ENCODE results near the gene GRAMD1B. TPM values are rescaled to one million over a fixed set of nuclear protein-coding genes. Genes with fewer than 3 reads are reported as not detected.

GRAMD1B gene
- total RNA-seq, 4 donors from 2014 or later = 2.2 to 4.0 (median 3.5) TPM

DNA sequence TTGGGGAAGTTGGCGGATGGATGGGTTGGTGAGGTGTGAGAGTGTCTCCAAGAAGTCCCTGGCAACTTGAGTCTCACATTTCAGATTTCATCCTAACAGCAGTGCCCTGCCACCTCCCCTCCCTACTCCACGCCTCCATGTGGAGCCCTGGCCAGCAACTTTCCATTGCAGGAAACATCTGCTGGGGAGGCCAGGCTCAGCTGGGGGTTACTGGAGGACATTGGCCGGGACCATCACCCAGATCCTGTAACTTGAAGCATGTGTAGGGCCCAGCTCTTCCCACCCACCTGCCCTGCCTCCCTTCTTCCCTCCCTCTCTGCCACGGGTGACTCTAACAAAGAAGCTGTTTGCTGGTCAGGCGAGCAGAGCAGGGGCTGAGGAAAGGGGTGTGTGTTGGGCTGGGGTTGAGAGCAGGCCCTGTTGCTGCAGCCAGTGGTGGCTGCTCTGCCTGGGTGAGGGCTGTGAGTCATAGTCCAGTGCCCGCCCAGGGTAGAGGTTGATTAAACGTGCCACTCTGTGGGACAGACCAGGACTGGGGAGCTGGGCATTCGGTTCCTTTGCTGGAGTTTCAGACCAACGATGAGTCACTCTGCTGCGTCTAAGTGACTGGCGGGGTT lies 160.3 kb downstream of the GRAMD1B start:
- Histone ChIP-seq H3K4me3 (no peak overlapping the region), H3K27me3 (no peaks in the 10 kb centered on the region), H3K4me1 (peaks cover 0 to 10% (median 9%) of the 10 kb centered on the region in 4 donors), H3K36me3 (peaks cover 0 to 14% (median 0%) of the 10 kb centered on the region in 4 donors), H3K9me3 (no peaks in the 10 kb centered on the region), H3K27ac (replicated peaks in 1 of 4) (no peak overlapping the region)
- TF ChIP-seq POLR2A (IDR thresholded peaks at IDR 0.05; ENCODE audit: low read depth) = no peak
- WGBS = 69% methylated on average over 10 of the region's 11 CpGs
- intact Hi-C loops (cut with DNase I) = no loop called here
- DNase-seq (ENCODE audit: extremely low spot score) = no peak

DNA sequence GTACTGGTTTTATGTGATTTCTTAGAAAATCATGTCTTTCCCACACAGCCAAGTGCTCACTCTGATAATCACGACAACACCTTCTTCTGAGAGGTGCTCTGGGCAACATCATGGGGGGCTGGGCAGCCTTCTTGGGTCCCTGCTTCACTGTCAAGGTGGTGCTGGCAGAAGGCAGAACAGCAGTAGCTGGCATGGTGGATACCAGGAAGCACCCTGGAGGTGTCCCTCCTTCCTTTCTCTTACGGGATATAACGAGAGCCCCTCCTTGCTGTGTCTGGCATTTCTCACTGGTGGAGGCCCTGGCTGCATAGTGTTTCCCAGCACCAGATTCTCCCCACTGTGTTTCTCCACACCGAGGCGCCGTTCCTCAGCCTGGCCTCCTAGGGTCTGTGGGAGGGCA lies 163.5 kb downstream of the GRAMD1B start:
- Histone ChIP-seq H3K27ac (replicated peaks in 1 of 4) (no peak overlapping the region), H3K9me3 (no peaks in the 10 kb centered on the region), H3K4me3 (no peak overlapping the region), H3K4me1 (peaks cover 0 to 10% (median 9%) of the 10 kb centered on the region in 4 donors), H3K27me3 (no peaks in the 10 kb centered on the region), H3K36me3 (peaks cover 0 to 15% (median 0%) of the 10 kb centered on the region in 4 donors)
- intact Hi-C loops (cut with DNase I) = no loop called here
- no peak for DNase-seq (ENCODE audit: extremely low spot score)
- 95% methylated on average over 5 of the region's 6 CpGs for WGBS
- no peak for TF ChIP-seq POLR2AphosphoS5 (IDR thresholded peaks at IDR 0.05)
- no peak for TF ChIP-seq EP300 (IDR thresholded peaks at IDR 0.05)
- no peak for TF ChIP-seq POLR2A (IDR thresholded peaks at IDR 0.05; ENCODE audit: low read depth)
- no peak for TF ChIP-seq CTCF (IDR thresholded peaks at IDR 0.05)

GRCh38 chr11:123594188-123594901 lies 164.3 kb downstream of the GRAMD1B start:
- Histone ChIP-seq H3K4me1 (peaks cover 0 to 10% (median 9%) of the 10 kb centered on the region in 4 donors), H3K27me3 (no peaks in the 10 kb centered on the region), H3K36me3 (peaks cover 0 to 22% (median 0%) of the 10 kb centered on the region in 4 donors), H3K9me3 (no peaks in the 10 kb centered on the region), H3K27ac (replicated peaks in 1 of 4) (no peak overlapping the region), H3K4me3 (no peak overlapping the region)
- intact Hi-C loops (cut with DNase I) = no loop called here
- no peak for TF ChIP-seq CTCF (IDR thresholded peaks at IDR 0.05)
- TF ChIP-seq POLR2AphosphoS5 (IDR thresholded peaks at IDR 0.05) = no peak
- TF ChIP-seq POLR2A (IDR thresholded peaks at IDR 0.05; ENCODE audit: low read depth) = no peak
- no peak for TF ChIP-seq EP300 (IDR thresholded peaks at IDR 0.05)
- no peak for DNase-seq (ENCODE audit: extremely low spot score)
- WGBS = 94% methylated on average over 6 of the region's 8 CpGs

- H3K4me3 ChIP-seq = no peak overlapping the region
- no peak overlapping the region for H3K27ac ChIP-seq (replicated peaks in 1 of 4)
- no peaks in the 10 kb centered on the region for H3K27me3 ChIP-seq
- TF ChIP-seq EP300 (IDR thresholded peaks at IDR 0.05) (no peak), POLR2AphosphoS5 (IDR thresholded peaks at IDR 0.05) (no peak), POLR2A (IDR thresholded peaks at IDR 0.05; ENCODE audit: low read depth) (no peak), CTCF (IDR thresholded peaks at IDR 0.05) (no peak)
- 92% methylated on average over 4 of the region's 4 CpGs for WGBS
- H3K9me3 ChIP-seq = no peaks in the 10 kb centered on the region
- H3K4me1 ChIP-seq = peaks cover 0 to 10% (median 8%) of the 10 kb centered on the region in 4 donors
- intact Hi-C loops (cut with DNase I) = no loop called here
- peaks cover 0 to 23% (median 0%) of the 10 kb centered on the region in 4 donors for H3K36me3 ChIP-seq
- no peak for DNase-seq (ENCODE audit: extremely low spot score)
Observed at GRCh38 chr11:123594921-123595320, 164.9 kb downstream of the GRAMD1B start.

DNA sequence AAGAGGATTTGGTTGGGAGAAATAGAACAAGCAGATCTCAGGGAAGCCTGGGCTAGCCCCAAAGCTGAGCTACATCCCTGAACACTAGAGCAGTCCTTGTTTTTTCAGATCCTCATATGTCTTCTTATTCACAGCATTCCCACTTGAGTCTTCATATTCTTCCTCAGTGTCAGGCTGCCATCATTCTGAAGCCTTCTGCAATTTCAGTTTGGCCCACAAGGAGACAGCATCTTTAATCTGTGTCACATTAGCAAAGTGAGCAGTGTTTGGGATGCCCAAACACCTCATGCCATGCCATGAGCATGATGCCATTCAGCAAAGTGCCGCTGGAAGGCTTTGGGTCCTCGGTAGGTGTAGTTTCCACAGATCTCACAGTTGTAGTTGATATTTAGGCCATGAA lies 167.8 kb downstream of the GRAMD1B start:
- Histone ChIP-seq H3K27ac (replicated peaks in 1 of 4) (no peak overlapping the region), H3K36me3 (peaks cover 0 to 9% (median 2%) of the 10 kb centered on the region in 4 donors), H3K4me1 (no peaks in the 10 kb centered on the region), H3K27me3 (no peaks in the 10 kb centered on the region), H3K4me3 (no peak overlapping the region), H3K9me3 (no peaks in the 10 kb centered on the region)
- intact Hi-C loops (cut with DNase I) = no loop called here
- no peak for DNase-seq (ENCODE audit: extremely low spot score)
- no peak for TF ChIP-seq EP300 (IDR thresholded peaks at IDR 0.05)
- TF ChIP-seq POLR2AphosphoS5 (IDR thresholded peaks at IDR 0.05) = no peak
- TF ChIP-seq POLR2A (IDR thresholded peaks at IDR 0.05; ENCODE audit: low read depth) = no peak
- TF ChIP-seq CTCF (IDR thresholded peaks at IDR 0.05) = no peak
- WGBS = 100% methylated on average over 2 of the region's 2 CpGs
